ENCODE measurements around the gene NPAS2.

- TF ChIP-seq CTCF (conservative IDR thresholded peaks at IDR 0.05; ENCODE audit: low read length) (no peak), EZH2phosphoT487 (IDR thresholded peaks at IDR 0.05; ENCODE audit: borderline replicate concordance) (no peak)
These were observed 173.4 kb downstream of the NPAS2 start for GRCh38 chr2:100993294-100993693.

All from Loucy (cell line).